Measurements from ENCODE around the gene MEA1.

GRCh38 chr6:42968783-42969182 lies 45.0 kb downstream of the MEA1 start:
- no peak for TF ChIP-seq CTCF (conservative IDR thresholded peaks at IDR 0.05 in 1 of 2, IDR thresholded peaks at IDR 0.05 in 1 of 2; ENCODE audit: extremely low read depth in 1 of 2, insufficient read depth in 1 of 2, low read depth in 1 of 2, low read length in 2 of 2)
- TF ChIP-seq EZH2 (IDR thresholded peaks at IDR 0.05; ENCODE audit: borderline replicate concordance, low read length): no peak

Measured in mammary epithelial cell (primary cell).